HG03095 (cell line): ENCODE measurements around the gene NRTN.
"Not testable (repeated sequence)": the region's sequence is repeated elsewhere in the genome, so short reads cannot be mapped to it uniquely, and the experiment has no call there.

Source experiments
- ATAC-seq: cut with Tn5 transposase; IDR thresholded peaks from one replicate; pipeline ENCODE4 v1.9.1; 2021; ENCODE audit warnings: moderate library complexity; ENCODE audit not compliant: unreplicated experiment

Gene NRTN

DNA sequence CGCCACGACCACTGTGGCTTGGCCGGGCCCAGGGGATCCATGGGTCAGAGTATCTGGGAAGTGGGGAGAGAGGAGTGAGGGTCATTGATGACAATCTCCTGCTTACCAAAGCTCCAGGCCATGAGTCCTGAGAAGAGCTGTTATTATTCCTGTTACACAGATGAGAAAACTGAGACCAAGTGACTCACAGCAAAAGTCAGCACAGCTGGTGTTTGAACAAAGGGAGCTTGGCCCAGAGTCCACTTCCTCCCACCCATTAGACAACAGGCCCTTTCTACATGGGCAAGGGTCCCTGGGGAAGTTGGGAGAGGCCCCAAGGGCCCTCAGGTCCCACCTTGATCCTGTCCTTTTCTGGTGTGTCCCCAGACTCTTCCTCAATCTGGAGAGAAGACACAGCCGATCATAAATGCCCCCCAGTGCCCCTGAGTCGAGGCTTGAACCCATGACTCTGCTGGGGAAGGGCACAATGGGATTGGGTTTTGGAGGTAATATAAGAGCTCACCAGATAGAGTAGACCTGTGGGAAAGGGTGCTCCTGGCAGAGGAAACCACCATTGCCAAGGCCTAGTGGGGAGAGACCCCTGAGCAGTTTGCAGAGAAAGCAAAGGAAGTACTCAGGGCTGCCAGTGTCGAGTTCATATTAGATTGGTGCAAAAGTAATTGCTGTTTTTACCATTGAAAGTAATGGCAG is 27.8 kb downstream of the NRTN start:
- no peak for ATAC-seq

DNA sequence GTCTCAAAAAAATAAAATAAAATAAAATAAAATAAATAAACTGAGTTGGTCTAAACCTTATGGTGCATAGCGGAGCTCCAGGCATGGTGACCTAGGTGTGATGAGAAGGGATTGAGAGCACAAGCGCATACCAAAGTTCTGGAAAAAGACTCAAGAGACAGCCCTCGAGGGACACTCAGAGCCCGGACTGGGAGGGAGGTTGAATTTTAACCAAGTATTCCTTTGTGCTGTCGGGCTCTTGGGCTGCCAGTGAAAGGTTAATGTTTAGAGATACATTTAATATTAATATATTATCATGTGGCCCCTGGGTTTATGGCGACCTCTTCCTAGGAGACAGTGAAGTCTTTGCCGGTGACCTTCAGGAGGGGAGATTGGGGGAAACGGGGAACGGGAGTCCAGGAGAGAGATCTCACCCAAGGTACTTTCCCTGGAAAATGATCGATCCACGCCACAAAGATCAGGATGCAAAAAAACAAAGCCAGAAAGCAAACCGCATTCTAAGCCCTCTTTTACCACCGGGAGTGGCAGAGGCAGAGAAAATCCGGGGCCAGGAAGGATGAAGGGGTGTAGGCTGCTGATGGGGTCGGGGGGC is 33.0 kb downstream of the NRTN start:
- no peak for ATAC-seq

DNA sequence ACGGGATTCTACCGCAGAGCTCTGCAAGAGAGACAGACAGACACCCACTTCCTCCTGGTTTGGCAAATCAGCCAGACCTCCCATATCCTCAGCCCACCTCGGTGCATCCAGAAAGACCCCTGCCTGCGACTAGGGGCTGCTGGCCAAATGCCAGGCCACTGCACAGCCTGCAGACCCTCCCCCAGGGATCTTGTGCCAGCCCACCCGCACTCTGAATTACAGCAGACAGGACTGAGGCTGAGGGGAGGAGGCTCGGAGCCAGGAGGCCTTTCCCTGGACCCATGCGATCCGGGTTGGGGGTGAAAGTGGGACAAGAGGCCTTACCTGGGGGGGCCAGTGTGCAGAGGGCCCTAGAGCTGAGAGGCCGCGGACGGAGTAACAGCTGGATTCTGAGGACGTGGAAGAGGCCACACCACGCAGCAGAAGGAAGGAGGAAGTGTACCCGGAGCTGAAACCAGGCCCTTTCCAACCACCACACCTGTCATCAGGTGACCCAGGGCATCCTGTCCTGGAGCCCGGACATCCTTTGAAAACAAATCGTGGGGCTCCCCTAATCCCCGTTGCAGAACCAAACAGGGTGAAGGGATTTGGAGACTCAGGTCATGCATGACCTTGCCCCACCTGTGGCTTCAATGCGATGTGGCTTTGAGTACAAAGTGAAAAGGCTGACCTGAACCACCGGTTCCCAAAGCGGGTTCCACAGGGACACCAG is 33.6 kb downstream of the NRTN start:
- no peak for ATAC-seq

DNA sequence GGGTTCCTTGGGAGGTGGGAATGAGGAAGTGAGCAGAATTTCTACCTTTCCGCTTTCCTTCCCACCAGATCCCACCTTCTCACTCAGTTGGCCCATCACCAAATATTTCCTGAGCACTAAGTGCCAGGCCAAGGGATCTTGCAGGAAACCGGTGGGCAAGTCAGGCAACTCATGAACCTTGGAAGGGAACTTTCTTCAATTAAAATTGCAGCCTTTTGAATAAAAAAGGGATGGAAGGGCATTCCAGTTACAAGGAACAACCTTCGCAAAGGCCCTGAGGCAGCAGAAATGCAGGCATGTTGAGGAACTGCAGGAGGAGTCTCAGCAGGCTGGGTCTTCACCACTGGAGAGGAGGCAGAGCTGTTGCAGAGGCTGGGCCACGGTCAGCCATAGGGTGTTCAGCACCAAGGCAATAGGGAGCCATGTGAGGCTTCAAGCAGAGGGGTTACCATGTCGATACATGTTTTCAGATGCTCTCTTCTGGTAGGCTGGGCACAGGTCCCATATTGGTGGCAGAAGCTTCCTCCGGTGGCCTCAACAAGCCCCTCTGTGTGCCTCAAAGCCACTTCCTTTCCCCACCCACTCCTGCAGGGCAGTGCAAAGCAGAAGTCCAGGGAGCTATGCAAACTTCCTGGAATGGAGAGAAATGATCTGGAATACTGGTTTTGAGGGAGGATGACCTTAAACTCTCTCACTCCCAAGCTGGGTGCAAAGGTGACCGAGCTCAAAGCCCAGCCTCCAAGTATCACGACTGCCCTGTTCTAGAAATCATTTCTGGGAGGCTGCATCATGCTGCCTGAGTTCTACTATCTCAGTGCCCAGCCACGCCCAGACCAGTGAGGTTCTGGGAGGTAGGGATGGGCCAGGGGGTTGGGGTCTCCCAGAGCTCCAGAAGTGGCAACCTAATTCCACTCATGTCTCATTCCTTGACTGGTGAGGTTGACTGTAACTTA is 34.5 kb downstream of the NRTN start, which contains the start of gene FUT6:
Gene FUT6, minus strand, starts transcription at position 638 of the 953 bp plus-strand sequence. CDS start 7,135 bp downstream, outside the sequence.
- ATAC-seq = no peak

DNA sequence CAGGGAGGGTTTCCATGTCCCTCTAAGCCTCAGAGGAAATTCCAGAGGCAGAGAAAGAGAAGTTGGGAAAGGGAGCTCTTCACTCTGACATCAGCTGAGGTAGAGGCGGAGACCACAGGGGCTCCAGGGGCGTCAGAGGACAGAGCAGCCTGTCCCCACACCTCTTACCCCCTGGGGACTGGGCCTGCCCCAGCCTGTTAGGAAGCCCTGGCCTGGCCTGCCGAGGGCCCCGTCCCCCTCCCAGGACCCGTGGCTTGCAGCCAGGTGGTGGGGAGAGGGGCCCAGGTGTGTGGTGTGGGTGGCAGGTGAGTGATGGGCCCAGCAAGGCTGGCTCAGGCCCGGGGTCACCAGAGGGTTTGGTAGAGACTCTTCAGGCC is 36.9 kb downstream of the NRTN start:
- ATAC-seq = not testable (repeated sequence)

DNA sequence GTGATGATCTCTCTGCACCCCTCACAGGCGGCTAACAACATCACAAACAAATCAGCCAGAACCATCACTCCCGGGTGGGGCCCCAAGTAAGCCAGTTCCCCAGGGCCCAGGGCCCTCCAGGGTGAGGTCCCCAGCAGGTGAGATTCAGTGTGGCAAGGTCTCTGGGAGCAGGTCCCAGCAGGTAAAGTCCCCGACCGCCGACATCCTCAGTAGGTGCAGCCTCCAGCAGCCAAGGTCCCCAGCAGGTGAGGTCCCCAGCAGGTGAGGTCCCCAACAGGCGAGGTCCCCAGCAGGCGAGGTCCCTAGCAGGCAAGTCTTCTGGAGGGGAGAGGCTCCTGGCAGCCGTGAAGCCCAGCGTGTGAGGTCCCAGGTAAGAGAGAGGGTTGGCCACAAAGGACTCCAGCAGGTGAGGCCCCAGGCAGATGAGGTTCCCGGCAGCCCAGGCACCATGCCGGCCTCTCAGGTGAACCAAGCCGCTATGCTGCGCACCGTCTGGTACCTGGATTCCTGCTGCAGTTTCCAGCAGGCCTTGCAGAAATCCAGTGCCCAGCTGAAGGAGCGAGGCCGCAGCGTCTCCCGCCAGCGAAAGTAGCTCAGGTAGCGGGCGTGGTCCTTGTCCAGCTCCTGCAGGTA is 38.5 kb downstream of the NRTN start:
- no peak for ATAC-seq

DNA sequence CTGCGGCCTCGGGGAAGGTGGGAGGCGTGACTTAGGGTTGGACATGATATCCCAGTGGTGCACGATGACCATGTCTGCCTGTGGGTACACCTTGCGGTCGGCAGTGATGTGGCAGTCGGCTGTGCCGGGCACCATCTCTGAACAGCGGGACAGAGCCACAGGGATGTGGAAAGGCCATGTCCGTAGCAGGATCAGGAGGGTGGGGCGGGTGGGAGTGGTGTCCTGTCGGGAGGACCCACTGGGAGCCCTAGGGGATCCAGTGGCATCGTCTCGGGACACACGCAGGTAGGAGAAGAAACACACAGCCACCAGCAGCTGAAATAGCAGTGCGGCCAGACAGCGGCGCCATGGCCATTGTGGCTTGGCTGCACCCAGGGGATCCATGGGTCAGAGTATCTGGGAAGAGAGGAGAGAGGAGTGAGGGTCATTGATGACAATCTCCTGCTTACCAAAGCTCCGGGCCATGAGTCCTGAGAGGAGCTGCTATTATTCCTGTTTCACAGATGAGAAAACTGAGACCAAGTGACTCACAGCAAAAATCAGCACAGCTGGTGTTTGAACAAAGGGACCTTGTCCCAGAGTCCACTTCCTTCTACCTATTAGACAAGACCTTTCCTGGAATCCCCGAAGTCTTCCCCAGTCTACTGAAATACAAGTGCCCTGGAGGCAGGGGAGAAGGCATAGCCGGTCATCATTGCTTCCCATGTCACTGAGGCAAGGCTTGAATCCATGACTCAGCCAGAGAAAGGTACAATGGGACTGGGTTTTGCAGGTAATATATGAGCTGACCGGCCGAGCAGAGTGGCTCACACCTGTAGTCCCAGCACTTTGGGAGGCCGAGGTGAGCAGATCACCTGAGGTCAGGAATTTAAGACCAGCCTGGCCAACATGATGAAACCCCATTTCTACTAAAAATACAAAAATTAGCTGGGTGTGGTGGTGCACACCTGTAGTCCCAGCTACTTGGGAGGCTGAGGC is 39.9 kb downstream of the NRTN start:
- ATAC-seq = no peak

DNA sequence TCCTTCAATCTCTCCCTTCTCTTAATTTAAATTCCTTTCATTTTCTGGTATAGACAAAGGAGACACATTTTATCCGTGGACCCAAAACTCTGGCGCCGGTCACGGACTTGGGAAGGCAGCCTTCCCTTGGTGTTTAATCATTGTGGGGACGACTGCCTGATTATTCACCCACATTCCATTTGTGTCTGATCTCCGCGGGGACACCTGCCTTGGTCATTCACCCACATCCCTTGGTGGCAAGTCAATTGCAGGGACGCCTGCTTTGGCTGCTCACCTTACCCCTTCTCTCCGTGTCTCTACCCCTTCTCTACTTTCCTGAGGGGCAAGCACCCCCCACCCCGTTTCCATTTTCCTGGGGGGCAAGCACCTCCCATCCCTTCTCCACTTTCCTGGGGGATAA is 43.0 kb downstream of the NRTN start:
- ATAC-seq = not testable (repeated sequence)

DNA sequence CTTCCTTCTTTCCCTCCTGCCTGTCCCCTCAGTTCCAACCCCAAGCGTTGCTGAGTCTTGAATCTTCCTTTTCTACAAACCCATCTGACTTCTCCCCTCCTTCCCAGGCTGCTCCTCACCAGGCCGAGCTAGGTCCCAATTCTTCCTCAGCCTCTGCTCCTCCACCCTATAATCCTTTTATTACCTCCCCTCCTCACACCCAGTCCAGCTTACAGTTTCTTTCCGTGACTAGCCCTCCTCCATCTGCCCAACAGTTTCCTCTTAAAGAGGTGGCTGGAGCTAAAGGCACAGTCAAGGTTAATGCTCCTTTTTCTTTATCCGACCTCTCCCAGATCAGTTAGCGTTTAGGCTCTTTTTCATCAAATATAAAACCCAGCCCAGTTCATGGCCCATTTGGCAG is 43.8 kb downstream of the NRTN start:
- not testable (repeated sequence) for ATAC-seq

DNA sequence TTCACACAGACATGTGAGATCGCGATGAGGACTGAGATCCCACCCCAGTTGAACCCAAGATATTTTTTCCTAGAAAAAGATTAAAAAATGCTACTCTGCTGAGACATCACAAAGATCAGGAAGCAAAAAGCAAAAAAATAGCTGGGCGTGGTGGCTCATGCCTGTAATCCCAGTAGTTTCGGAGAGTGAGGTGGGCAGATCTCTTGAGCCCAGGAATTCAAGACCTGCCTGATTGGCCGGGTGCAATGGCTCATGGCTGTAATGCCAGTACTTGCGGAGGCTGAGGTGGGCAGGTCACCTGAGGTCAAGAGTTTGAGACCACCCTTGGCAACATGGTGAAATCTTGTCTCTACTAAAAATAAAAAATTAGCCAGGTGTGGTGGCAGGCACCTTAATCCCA is 45.3 kb downstream of the NRTN start:
- no peak for ATAC-seq

DNA sequence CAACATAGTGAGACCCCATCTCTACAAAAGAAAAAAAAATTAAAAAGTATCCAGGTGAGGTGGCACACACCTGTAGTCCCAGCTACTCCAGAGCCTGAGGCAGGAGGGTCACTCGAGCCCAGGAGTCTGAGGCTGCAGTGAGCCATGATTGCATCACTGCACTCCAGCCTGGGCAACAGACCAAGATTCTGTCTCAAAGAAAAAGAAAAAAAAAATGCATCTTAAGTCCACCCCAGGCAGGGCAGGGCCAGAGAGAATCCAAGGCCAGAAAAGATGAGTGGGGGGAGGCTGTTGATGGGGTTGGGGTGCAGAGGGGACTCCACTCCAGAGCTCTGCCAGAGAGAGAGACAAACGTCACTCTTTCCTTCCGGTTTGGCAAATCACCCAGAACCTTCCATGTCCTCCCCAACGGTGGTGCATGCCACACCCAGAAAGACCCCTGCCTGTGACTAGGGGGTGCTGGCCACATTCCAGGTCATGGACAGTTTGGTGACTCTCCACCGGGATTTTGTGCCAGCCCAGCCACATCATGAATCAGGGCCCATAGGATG is 46.0 kb downstream of the NRTN start:
- ATAC-seq = no peak

DNA sequence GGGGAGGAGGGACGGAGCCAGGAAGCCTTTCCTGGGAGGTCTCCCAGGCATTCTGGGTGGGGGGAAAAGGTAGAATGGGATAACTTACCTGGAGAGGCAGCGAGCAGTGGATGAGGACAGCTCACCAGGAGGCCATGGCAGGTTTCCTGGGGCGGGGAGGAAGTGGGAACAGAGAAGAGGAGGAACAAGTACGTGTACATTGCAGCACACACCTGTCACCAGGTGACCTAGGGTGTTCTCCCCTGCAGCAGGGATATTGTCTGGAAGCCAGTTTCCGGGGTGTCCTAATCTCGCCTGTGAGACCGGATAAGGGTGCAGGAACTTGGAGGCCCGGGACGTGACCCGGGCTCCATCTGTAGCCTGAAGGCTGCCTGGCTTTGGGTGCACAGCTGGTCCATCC is 46.4 kb downstream of the NRTN start, which contains the start of gene FUT3:
Gene FUT3, minus strand, starts transcription at position 148 of the 400 bp plus-strand sequence.
- no peak for ATAC-seq

DNA sequence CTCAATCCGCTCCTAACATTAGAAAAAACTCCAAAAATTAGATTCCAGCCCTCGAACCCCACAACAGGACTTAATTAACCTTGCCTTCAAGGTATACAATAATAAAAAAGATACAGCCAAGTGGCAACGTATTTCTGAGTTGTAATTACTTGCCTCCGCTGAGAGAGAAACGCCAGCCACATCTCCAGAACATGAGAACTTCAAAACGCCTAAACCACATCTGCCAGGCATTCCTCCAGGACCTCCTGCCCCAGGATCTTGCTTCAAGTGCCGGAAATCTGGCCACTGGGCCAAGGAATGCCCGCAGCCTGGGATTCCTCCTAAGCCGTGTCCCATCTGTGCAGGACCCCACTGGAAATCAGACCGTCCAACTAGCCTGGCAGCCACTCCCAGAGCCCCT is 49.3 kb downstream of the NRTN start:
- ATAC-seq = not testable (repeated sequence)

DNA sequence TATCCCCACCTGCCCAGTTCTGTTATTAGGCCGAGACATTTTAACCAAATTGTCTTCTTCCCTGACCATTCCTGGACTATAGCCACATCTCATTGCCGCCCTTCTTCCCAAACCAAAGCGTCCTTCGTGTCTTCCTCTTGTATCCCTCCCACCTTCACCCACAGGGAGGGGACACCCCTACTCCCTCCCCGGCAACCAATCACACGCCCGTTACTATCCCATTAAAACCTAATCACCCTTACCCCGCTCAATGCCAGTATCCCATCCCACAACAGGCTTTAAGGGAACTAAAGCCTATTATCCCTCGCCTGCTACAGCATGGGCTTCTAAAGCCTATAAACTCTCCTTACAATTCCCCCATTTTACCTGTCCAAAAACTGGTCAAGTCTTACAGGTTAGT is 50.3 kb downstream of the NRTN start:
- ATAC-seq = not testable (repeated sequence)

DNA sequence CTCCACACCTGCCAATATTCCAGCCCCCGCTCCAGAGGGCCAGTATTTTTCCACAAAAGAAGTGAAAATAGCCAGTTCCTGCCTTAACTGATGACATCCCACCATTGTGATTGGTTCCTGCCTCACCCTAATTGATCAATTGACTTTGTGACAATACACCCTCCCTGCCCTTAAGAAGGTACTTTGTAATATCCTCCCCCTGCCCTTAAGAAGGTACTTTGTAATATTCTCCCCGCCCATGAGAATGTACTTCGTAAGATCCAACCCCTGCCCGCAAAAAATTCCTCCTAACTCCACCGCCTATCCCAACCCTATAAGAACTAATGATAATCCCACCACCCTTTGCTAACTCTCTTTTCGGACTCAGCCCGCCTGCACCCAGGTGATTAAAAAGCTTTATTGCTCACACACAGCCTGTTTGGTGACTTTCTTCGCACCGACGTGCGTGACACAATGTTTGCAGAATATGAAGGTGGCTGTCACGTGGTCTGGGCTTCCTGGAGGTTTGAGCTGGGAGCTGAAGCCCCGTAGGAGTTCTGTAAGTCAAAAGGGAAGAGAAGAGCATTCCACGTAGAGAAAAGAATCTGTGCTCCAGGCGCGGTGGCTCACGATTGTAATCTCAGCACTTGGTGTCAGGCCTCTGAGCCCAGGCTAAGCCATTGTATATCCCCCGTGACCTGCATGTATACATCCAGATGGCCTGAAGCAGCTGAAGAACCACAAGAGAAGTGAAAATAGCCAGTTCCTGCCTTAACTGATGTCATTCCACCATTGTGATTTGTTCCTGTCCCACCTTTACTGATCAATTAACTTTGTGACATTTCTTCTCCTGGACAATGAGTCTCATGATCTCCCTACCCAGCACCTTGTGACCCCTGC is 52.6 kb downstream of the NRTN start:
- ATAC-seq = no peak

DNA sequence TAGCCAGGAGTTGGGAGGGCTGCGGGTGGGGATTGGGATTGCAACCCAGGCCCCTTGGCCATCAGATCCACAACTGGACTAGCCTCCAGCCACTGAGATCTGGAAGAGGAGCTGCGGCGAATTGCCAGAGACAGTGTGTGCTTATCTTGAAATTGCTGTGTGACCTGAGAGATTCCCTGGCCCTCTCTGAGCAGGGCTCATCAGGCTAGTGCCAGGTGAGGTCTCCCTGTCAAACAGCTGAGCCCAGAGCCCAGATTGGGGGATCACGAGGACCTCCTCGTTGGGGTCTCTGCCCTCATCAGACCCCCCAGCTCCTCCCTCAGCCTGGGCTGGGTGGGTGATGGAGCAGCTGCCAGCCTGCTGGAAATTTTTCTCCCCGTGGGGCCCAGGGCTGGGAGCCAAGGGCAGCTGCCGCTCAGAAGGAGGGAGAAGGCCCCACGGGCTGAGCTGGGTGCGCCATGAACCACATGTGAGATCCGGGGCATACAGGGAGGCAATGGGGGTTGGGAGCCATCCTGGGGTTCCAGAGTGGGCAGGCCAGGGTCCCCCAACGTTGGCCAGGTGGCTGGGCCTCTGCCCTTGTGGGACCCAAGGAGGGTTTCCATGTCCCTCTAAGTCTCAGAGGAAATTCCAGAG is 58.3 kb downstream of the NRTN start:
- no peak for ATAC-seq

DNA sequence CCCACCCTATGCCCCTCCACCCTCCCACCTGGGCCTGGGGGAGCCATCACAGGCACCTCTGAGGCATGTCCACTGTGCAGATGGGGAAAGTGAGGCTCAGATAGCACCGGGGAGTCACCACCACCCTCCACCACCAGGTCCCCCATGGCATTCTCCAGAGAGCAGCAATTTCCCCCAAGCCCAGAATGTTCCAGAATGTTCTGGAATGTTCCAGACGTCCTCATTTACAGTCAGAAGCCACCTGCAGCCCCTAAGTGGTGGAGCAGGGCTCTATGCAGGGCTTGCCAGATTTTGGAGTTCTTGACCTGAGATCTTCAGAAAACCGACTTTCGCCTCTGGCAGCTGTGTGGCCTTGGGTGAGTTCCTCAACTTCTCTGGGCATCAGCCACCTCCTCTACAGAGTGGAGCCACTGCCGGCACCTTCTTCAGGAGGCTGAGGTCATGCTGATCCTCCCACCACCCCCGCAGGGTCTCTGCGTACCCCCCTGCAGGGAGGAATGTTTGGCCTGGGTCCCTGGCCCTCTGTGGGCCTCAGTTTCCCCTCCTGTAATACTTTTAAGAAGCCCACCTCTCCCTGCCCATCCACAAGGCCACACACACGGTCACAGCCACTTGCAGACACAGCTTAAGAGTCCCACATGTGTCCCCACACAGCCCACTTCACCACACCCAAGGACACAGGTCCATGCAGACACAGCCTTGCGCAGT is 59.3 kb downstream of the NRTN start:
- no peak for ATAC-seq
